HL-60/S4 treated with retinoic acid at 250 ng/mL for 4 days and 3 days (cell line): ENCODE data around the gene ATP11B.
"Not testable (repeated sequence)": the region's sequence is repeated elsewhere in the genome, so short reads cannot be mapped to it uniquely, and the experiment has no call there.

Experiments used
- in situ Hi-C: fragments of 300-500 bp; cut with MboI; formaldehyde crosslinking; loops from 2 replicates; pipeline ENCODE4 v1.7.0; 2022; ENCODE audit warnings: low sequenced_read_pairs

ATP11B gene

DNA sequence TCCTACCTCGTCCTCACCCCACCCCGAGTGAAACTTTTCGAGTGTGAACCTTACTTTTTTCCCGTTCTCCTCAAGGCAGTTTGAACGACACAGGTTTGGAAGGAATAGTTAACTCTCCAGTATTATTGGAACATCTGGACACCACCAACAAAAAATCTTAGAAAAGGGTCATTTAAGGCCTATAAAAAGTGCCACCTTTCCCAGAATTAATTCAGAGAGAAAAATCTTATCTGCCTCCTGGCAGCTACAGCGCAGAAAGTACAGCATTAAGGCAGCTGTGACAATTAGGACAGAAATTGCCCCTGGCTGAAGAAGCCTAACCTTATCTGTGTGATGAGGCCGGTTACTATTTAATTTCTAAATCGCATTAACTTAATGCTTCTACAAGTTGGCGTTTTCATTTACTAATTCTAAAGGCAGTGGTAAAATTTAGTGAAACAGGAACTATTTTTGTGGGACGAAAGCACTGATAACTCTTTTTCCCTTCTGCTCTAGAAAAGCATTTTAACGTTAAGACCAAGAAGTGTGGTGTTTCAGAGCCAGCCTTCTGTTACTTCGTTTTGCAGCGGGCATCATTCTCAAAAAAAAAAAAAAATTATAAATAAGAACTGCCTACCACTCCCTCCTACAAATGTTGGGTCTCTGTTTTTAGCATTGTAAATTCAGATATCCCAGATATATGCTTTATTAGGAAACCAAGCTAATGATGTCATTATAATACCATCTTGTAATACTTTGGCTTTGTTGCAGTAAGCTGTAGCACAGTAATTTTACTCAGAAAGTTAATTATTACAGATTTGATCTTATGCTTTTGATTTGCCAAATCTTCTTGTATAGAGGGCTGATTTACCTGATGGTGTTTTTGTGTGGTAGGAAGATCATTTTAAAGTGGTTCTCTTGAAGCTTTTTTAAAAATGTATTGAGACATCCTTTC lies 1.4 kb downstream of the ATP11B start:
- in situ Hi-C loops, result no loop called here

DNA sequence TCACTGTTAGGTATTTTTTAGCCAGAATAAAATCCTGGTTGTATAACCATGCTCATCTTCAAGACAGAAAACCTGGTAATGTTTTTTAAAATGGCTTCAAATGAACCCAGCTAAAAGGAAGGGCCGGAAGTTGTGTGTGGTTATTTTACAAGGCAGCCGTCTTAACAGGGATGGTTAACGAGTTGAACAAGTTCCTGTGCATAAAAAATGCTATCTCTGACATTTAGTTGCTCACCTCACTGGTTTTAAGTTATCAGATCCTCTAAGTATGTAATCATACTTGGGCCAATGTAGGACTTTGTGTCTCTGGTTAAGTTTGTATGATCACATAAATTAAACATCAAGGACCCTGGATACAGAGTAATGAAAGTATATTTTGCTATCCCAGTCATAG lies 2.1 kb downstream of the ATP11B start:
- in situ Hi-C loops, result no loop called here

DNA sequence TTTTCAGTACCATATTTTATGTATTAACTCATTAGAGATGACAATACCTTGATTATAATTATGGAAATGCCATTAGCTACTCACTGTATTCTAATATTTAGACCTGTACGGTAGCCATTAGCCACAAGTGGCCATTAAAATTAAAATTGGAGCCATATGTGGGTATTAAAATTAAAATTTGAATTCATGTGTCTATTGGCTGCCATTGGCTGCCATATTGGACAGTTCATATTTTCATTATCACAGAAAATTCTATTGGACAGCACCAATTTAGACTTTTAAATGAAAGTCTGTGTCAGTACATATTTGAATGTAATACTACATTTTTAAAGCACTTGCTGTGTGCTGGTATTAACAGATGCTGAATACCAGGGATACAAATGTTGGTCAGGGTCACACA lies 3.0 kb downstream of the ATP11B start:
- in situ Hi-C loops, result no loop called here

DNA sequence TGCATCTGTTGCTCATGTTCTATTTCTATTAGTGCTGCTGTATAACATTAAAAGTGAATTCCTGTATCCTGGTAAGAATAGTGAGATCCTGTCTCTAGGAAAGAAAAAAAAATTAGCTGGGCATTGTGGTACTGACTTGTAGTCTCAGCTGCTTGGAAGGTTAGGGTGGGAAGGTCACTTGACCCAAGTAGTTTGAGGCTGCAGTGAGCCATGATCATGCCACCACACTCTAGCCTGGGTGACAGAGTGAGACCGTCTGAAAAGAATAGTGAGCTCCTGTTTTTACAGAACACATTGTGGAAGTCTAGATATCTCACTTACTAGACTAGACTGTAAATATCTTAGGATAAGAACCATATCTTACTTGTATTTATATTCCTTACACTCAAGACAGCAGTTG lies 4.6 kb downstream of the ATP11B start:
- in situ Hi-C loops, result no loop called here

DNA sequence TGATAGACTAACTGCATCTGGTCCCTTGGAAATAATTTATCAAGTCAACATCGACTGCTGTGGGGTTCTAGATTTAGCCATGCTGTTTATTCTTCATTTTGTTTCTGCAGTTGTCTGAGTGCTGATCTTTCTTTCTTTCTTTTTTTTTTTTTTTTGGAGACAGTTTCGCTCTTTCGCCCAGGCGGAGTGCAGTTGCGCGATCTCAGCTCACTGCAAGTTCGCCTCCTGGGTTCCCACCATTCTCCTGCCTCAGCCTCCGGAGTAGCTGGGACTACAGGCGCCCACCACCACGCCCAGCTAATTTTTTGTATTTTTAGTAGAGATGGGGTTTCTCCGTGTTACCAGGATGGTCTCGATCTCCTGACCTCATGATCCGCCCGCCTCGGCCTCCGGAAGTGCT lies 5.8 kb downstream of the ATP11B start:
- in situ Hi-C loops, result not testable (repeated sequence)

DNA sequence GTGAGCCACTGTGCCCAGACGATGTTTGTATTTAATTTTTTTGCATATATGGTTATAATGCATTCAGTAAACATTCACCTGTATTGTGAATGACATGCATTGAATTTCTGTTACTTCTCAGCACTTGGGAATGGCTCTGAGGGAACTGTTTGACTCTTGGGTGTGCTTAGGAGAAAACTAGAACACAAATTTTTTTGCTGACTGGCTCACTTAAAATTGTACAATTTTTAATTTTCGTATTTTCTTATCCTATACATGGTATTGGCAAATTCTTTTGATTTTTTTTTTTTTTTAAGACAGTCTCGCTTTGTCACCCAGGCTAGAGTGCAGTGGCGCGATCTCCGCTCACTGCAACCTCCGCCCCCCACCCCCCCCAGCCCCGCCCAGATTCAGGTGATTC lies 7.2 kb downstream of the ATP11B start:
- in situ Hi-C loops, result no loop called here

DNA sequence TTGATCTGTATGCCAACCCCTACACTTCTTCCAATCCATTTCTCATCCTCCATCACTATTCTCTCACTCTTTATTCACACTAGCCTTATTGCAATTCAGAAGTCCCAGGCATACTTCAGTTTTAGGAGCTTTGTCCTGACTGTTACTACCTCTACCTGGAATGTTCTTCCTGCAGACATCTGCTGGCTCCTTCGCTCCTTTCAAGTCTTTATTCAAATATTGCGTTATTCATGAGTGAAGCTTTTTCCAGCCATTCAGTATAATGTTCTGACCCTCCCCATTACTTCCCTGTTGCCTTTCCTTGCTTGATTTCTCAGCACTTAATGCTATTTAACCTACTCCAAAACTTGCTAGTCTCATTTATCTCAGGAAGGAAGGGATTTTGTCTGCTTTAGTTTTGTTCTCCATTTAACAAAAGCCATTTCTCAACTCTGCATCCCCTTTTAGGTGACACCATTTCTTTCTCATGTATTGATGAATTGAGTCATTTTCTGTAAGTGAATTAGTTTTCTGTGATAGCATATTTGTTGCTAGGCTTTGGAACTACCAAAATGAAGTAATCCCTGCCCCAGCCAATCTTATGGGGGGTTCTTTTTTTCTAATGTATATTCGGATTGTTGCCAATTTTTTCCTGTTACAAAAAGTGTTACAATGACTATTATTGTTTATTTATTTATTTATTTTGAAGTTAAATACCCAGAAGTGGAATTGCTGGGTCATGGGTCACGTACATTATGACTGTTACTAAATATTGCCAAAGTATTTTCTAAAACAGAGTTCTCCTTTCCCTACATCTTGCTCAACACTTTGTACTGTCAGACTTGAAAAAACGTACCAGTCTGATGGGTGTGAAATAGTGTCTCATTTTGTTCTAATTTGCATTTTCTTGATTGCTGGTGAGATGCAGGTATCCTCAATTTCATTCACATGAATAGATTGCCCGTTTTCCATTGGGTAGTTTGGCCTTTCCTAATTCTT lies 9.4 kb downstream of the ATP11B start:
- in situ Hi-C loops, result no loop called here

DNA sequence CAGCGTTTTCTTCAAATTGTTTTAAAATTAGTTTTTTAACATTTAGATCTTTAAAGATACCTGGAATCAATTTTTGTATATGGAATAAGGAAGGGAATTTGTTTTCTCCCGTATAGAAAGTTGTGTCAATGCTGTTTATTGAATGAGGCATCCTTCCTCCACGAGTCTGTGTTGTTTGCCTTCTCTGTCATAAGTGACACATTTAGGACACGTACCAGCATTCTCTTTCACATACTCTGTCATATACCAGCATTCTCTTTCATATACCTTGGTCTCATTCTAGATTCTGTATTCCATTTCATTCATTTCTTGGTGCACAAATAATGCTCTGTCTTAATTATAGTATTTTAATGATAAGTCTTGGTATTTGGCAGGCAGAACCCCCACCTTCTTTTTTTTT lies 10.3 kb downstream of the ATP11B start:
- in situ Hi-C loops, result no loop called here

DNA sequence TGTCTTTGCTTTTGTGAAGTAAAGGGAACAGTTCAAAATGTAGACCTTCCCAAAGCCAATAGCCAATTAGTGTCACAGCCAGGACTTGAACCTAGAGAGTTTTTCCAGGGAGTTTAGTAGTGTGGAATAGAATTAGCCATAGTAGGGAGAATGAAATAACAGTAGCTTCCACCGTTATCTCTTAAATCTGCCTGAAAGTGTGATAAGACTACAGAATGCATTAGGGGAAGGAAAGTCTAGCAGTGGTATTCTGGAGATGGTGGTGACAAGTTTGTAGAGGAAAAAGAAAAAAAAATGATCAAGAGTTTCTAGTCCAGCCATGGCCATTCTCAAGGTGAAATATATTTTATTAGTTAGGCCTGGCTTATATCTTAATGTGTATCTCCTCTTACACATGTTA lies 13.8 kb downstream of the ATP11B start:
- in situ Hi-C loops, result no loop called here

DNA sequence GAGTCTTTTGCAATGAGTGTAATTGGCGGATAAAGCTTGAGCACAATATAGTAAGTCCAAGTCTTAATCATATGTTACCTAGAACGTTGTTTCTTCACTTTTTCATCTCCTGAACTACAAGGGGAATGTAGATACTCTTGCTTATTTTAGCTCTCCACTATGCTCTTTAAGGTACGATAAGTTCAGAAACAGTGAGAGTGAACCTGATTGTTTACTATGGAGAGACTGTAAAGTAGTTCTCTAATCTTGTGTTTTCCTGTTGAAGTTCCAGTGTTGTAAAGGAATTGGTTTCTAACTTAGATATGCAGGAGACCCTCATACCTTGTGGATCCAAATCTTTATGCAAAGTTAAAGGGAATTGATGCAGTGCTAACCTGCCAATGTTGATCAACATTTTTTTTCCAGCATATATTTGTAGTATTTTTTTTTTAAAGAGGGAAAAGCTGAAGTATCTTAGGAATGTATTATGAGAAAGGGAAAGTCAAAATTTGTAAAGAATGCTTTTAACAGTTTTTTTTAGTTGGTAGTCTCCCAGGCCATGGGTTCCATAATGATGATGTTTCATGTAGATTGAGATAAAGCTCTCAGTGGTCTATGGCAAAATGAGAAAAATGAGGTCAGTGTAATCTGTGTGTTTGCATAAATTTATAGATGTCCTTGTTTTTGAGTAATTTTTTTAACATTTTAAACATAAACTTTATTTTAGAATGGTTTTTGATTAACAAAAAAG lies 14.9 kb downstream of the ATP11B start:
- in situ Hi-C loops, result no loop called here

DNA sequence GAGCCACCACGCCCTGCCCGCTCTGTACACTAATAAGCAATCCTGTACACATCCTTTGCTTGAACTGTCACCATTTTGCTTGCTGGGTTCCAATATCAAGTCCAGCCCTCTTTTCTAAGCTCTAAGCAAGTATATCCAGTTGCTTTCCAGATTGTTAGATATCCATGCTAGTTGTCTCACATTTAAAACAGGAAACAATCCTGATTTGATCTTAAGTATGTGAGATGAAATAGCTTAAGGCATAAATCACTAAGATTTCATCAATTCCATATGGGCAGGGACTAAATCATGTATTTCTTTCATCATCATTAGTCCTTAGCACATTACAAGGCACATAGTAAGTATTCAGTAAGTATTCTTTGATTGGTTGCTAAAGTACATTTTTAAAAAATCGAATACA lies 16.2 kb downstream of the ATP11B start:
- in situ Hi-C loops, result no loop called here

DNA sequence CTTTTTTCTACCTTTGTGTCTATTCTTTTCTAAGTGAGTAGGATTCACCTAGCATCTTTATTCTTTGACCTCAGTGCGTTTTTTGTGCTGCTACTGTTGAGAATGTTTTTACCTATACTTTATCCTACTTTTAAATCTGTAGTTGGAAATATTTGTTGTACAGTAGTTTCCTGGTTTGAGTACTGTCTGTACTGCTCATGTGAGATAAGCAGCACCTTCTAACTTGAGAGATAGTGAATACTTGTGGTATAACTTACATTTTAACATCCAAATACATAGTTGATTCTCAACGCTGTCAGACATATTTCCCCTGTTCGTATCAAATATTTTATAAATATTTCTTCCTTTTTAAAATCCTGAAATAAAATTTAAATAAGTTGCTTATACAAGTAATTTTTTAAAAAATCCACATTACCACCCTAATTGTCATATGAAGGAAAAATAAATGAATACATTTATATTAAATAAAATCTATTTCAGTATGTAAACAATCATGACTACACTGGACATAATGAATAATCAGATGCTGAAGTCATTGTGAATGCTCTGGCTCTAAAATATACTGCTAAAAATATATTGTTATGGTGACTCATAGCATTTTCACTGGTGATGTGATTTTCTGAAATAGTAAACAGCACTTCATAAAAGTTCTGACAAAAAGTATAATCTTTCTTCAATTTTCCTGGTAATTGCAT lies 17.4 kb downstream of the ATP11B start:
- in situ Hi-C loops, result no loop called here

DNA sequence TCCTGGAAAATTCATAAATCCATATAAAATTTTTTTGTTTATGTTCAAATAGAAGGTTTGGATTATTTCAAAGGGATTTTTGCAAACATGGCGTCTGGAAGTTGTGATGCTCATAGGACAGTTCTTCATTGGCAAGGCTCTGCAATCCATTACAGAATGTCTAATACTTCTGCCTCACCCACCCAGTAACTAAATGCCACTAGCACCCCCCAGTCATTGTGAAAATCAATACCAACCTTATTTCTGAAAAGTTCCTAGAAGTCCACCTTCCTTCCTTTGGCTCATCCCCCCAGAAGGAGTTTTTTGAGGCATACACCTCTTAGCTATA lies 17.9 kb downstream of the ATP11B start:
- in situ Hi-C loops, result no loop called here

DNA sequence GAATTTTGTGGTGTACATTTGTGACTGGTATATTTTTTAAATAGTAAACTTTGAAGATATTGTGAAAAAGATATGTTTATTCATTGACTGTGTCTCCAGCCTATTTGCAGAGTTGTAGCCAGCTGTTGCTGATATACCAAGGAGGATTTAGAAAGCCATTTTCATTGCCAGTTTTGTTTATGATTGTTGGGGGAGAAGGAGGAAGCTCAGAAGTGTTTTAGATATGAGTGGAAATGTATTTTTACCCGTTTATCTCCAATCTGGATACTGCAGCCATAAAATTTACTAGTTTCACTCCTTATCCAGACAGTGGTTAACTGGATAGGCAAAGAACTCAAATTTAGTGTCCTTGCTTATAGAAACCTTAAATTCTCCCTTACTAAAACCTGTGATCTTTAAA lies 18.8 kb downstream of the ATP11B start:
- in situ Hi-C loops, result no loop called here

DNA sequence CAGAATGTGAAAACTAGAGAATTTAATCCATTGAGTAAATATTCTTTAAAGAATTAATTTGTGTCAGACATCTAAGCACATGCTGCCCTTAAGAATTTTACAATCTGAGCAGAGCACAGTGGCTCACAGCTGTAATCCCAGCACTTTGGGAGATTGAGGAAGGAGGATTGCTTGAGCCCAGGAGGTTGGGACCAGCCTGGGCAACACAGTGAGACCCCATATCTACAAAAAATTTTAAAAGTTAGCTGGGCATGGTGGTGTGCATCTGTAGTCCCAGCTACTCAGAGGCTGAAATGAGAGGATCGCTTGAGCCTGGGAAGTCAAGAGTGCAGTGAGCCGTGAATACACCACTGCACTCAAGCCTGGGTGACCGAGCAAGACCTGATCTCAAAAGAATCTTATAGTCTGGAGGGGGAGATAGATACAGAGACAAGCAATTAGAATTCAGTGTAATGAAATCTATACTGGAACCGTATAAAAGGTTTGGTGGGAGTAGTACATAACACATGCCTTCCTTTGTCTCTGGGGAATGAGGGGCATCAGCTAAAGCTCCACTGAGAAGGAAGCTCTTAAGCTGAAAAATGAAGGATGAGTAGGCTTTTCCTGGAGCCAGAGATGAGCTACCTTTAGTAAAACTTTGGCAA lies 21.2 kb downstream of the ATP11B start:
- in situ Hi-C loops, result no loop called here

DNA sequence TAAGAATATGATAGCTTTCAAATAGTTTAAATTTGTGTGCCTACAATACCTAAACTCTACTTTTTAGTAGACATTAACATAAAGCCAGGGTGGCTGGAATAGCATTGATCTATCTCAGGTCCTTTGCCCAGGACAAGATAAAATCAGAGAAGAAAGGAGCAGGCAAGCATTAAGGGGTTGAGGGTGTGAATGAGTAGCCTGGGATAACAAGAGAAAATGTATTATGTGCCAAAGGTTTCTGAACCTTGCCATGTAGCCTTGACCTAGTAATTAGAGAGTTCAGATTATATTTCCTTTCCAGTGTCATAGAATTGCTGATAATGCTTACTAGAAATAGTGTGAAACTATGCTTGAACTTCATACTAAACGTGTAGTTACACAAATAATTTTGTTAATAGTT lies 22.9 kb downstream of the ATP11B start:
- in situ Hi-C loops, result no loop called here

DNA sequence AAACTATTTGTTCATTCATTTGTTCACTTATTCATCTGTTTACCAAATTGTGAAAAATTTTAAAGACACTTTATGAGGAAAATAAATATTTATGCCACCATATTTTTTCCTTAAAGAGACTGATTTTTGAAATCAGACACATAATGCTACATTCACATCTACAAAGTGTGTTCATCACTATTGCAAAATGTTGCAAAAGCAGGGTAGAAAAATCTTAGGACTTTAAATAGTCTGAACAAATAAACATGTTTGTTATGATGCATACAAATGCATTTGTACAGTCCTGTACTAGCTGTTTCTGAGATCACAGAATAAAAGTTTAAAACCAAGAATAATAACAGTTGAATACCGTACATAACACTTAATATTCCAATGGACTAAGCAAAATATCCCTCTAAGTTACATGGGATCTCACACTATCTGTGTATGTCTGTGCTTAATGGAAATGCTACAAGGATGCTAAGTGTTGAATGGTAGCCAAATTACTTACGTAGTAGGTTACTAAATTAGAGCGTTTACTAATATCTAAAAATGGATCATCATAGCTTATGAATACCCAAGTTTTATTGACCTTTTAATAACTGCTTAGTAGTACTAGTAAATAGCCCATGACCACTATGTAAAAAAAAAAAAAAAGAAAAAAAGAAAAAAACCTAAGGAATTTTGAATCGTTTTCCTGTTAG lies 25.1 kb downstream of the ATP11B start:
- in situ Hi-C loops, result no loop called here

DNA sequence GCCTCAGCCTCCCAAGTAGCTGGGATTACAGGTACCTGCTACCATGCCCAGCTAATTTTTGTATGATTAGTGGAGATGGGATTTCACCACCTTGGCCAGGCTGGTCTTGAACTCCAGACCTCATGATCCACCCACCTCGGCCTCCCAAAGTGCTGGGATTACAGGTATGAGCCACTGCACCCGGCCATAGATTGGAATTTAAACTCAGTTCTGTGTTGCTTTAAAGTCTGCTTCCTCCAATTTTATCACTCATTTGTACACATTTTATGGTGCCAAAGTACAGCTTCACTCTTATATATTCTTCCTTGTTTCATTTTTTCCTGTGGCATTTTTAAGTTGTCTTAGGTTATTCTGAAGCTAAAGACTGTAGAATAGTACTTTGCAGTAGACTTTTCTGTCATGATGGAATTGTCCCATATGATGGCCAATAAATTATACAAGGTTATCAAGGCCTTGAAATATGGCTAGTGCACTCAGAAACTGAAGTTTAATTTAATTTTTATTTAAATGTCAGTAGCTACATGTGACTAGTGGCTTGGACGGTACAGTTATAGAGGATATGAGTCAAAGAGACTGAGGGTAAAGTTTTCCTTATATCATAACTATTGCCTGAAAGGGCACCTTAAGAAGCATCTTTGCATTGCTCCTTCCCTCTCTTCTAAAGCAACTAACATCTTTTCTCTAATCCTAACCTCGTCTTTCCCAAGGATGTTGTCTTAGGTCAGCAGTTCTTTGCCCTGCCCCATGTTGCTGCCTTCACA lies 28.1 kb downstream of the ATP11B start:
- in situ Hi-C loops, result no loop called here

DNA sequence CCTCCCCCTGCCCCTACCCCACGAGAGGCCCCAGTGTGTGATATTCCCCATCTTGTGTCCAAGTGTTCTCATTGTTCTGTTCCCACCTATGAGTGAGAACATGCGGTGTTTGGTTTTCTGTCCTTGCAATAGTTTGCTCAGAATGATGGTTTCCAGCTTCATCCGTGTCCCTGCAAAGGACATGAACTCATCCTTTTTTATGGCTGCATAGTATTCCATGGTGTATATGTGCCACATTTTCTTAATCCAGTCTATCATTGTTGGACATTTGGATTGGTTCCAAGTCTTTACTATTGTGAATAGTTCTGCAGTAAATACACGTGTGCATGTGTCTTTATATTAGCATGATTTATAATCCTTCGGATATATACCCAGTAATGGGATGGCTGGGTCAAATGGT lies 29.0 kb downstream of the ATP11B start:
- in situ Hi-C loops, result not testable (repeated sequence)
